HepG2 (cell line): ENCODE results near the gene TSPAN9. TPM values are rescaled to one million over a fixed set of nuclear protein-coding genes. Genes with fewer than 3 reads are reported as not detected.

Experiments used
- ATAC-seq: fragments of 200-7000 bp; cut with Tn5 transposase; 3 replicates; pipeline ENCODE4 v1.9.1; 2020; ENCODE audit warnings: mild to moderate bottlenecking, moderate library complexity
- BruUV-seq: library from RNA; stranded (reverse); fragments of 400-500 nt; replicated peaks from 2 replicates; lab custom pipeline; 2021; lab: Mats Ljungman, UMichigan
- CTCF ChIA-PET: fragments of 300-600 bp; formaldehyde crosslinking; extraction: SDS; loops from one replicate; lab custom pipeline; 2021; ENCODE audit warnings: low total read pairs, inconsistent platforms, low intra/inter-chr PET ratio; lab: Yijun Ruan, JAX
- POLR2A ChIA-PET: fragments of 350-600 bp; sonication (Branson Sonifier 250); formaldehyde crosslinking; loops from one replicate; lab custom pipeline; 2020; ENCODE audit warnings: antibody characterized with exemption, inconsistent platforms; lab: Yijun Ruan, JAX
- DNase-seq: peaks from one replicate; pipeline ENCODE4 v3.0.0-alpha.2; 2015; ENCODE audit warnings: low spot score
- FAIRE-seq: peaks from 3 replicates; lab custom pipeline; 2011; peaks lifted over from hg19 to GRCh38; lab: Jason Lieb, UNC
- H2AFZ ChIP-seq: one replicate; pipeline ENCODE4 v1.6.1; 2011; ENCODE audit warnings: low read length, inconsistent platforms
- H3K27ac ChIP-seq: fragments of 300-600 bp; 3 replicates; pipeline ENCODE4 v1.8.0; 2011; ENCODE audit warnings: mixed run types, mild to moderate bottlenecking, mixed read lengths, low read length, inconsistent platforms; ENCODE audit not compliant: insufficient read depth; ENCODE audit errors: extremely low read length
- H3K27me3 ChIP-seq, 2 experiments: fragments of 200-600 bp in 1 of 2; 2 replicates in 1 of 2; 3 replicates in 1 of 2; pipeline versions ENCODE4 v1.6.0 to v1.8.0; 2011; ENCODE audit warnings: low read length in 2 of 2, mild to moderate bottlenecking in 2 of 2, moderate library complexity in 2 of 2, inconsistent platforms in 1 of 2; ENCODE audit not compliant: insufficient read depth in 2 of 2, control insufficient read depth in 1 of 2
- H3K36me3 ChIP-seq, 2 experiments: fragments of 200-600 bp in 1 of 2; replicated peaks in 1 of 2; 2 replicates in 1 of 2; 3 replicates in 1 of 2; pipeline versions ENCODE4 v1.5.1 to v1.8.0; 2011; ENCODE audit warnings: low read length in 2 of 2, inconsistent platforms in 1 of 2; ENCODE audit not compliant: insufficient read depth in 2 of 2, control insufficient read depth in 1 of 2
- H3K4me1 ChIP-seq: 2 replicates; pipeline ENCODE4 v1.5.1; 2012; ENCODE audit warnings: low read length, inconsistent platforms; ENCODE audit not compliant: insufficient read depth
- H3K4me2 ChIP-seq: 2 replicates; pipeline ENCODE4 v1.6.0; 2011; ENCODE audit warnings: low read depth, low read length, inconsistent platforms
- H3K4me3 ChIP-seq, 3 experiments: fragments of 200-600 bp in 1 of 3; sonication (generic), shearing (Covaris generic) in 1 of 3; replicated peaks in 1 of 3; 2 replicates each; pipeline ENCODE4 v1.5.1; 2011 to 2016; ENCODE audit warnings: low read length in 3 of 3, inconsistent platforms in 2 of 3, low read depth in 2 of 3, mild to moderate bottlenecking in 2 of 3, control low read depth in 1 of 3, mixed read lengths in 1 of 3; ENCODE audit not compliant: insufficient read depth in 1 of 3
- H3K79me2 ChIP-seq: one replicate; pipeline ENCODE4 v1.6.1; 2011; ENCODE audit warnings: low read length, inconsistent platforms; ENCODE audit not compliant: insufficient read depth
- H3K9ac ChIP-seq: 2 replicates; pipeline ENCODE4 v1.6.0; 2011; ENCODE audit warnings: mild to moderate bottlenecking, low read depth, low read length, inconsistent platforms; ENCODE audit not compliant: insufficient read depth
- H3K9me3 ChIP-seq: 2 replicates; pipeline ENCODE4 v1.5.1; 2012; ENCODE audit warnings: mild to moderate bottlenecking, low read length
- H4K20me1 ChIP-seq: 2 replicates; pipeline ENCODE4 v1.6.0; 2011; ENCODE audit warnings: inconsistent platforms, mild to moderate bottlenecking, low read length, moderate library complexity; ENCODE audit not compliant: insufficient read depth
- BRCA1 ChIP-seq: sonication (generic); formaldehyde crosslinking; IDR thresholded peaks from 2 replicates; pipeline ENCODE4 v1.4.0; 2020; ENCODE audit warnings: missing genetic modification reagents
- CBX2 ChIP-seq, 2 experiments: fragments of 200-600 bp in 1 of 2; sonication (generic); formaldehyde crosslinking in 1 of 2; IDR thresholded peaks; 2 replicates each; pipeline versions ENCODE4 v1.7.0 to v1.8.1; 2018 to 2022; ENCODE audit warnings: low read depth in 2 of 2, low read length in 1 of 2, mild to moderate bottlenecking in 1 of 2, missing genetic modification reagents in 1 of 2
- DMAP1 ChIP-seq: IDR thresholded peaks from 2 replicates; pipeline ENCODE4 v1.6.1; 2016
- EHMT2 ChIP-seq: fragments of 200-600 bp; sonication (generic); IDR thresholded peaks from 2 replicates; pipeline ENCODE4 v1.7.0; 2017; ENCODE audit warnings: antibody characterized with exemption, low read depth, low read length, borderline replicate concordance
- GATAD1 ChIP-seq: IDR thresholded peaks from 2 replicates; pipeline ENCODE4 v1.6.1; 2016; ENCODE audit warnings: missing genetic modification reagents, missing compliant biosample characterization
- HHEX ChIP-seq: IDR thresholded peaks from 2 replicates; pipeline ENCODE4 v1.6.1; 2016; ENCODE audit warnings: control low read depth
- IKZF1 ChIP-seq: fragments of 450-650 bp; IDR thresholded peaks from 2 replicates; pipeline ENCODE4 v1.7.1; 2016
- MTA1 ChIP-seq: sonication (generic); formaldehyde crosslinking; IDR thresholded peaks from 2 replicates; pipeline ENCODE4 v1.4.0; 2020; ENCODE audit warnings: missing genetic modification reagents, mild to moderate bottlenecking, borderline replicate concordance
- NFIB ChIP-seq: sonication (generic); formaldehyde crosslinking; IDR thresholded peaks from 2 replicates; pipeline ENCODE4 v1.9.0; 2021; ENCODE audit warnings: missing genetic modification reagents, mild to moderate bottlenecking, borderline replicate concordance
- ZFP41 ChIP-seq: sonication (generic); formaldehyde crosslinking; IDR thresholded peaks from 2 replicates; pipeline ENCODE4 v1.4.0; 2020; ENCODE audit warnings: mild to moderate bottlenecking, missing genetic modification reagents, borderline replicate concordance
- ZMYM2 ChIP-seq: sonication (generic); formaldehyde crosslinking; IDR thresholded peaks from 2 replicates; pipeline ENCODE4 v1.8.0; 2022; ENCODE audit warnings: mild to moderate bottlenecking, missing genetic modification reagents
- ZNF30 ChIP-seq: sonication (generic); formaldehyde crosslinking; IDR thresholded peaks from 2 replicates; pipeline ENCODE4 v1.5.0; 2020; ENCODE audit warnings: mild to moderate bottlenecking, missing genetic modification reagents
- ZNF431 ChIP-seq: sonication (generic); formaldehyde crosslinking; IDR thresholded peaks from 2 replicates; pipeline ENCODE4 v1.9.0; 2022; ENCODE audit warnings: missing genetic modification reagents, low read depth, mild to moderate bottlenecking, borderline replicate concordance
- WGBS: methylation state at CpG from one replicate; pipeline ENCODE4 v1.1.6; 2017; ENCODE audit warnings: low lambda C conversion rate; 5-methylcytosine and 5-hydroxymethylcytosine counted together
- in situ Hi-C: cut with HindIII; loops from 2 replicates; pipeline ENCODE4 v1.10.0; 2017; ENCODE audit warnings: low pct_unique_long_range_greater_than_20kb; ENCODE audit not compliant: extremely low pct_ligation_motif_present
- intact Hi-C: fragments of 100-400 bp; cut with micrococcal nuclease; formaldehyde crosslinking; loops from one replicate; pipeline ENCODE4 v1.10.0; 2022; ENCODE audit not compliant: unreplicated experiment
- polyA plus RNA-seq, 8 experiments: library from polyadenylated mRNA; depleted of rRNA in 3 of 8; stranded (reverse) in 7 of 8; unstranded in 1 of 8; fragments of >200 nt; fragmentation: Illumina TruSeq in 4 of 8; extraction: Trizol in 4 of 8; gene quantifications; 2 replicates each; pipeline versions ENCODE4 v1.2.1 to v1.2.3, GENCODE V29; 2011 to 2016; ENCODE audit warnings: low read depth in 4 of 8, missing spikeins in 1 of 8, mixed read lengths in 1 of 8; ENCODE audit not compliant: insufficient read depth in 1 of 8
- total RNA-seq, 5 experiments: library from RNA; depleted of rRNA; stranded (reverse); fragments of >200 nt; fragmentation: Illumina TruSeq; extraction: Trizol; gene quantifications; 2 replicates each; pipeline ENCODE4 v1.2.3, GENCODE V29; 2016; ENCODE audit warnings: low read depth in 1 of 5
- TF ChIP-seq, protein P1 (sequence below): sonication (generic); formaldehyde crosslinking; IDR thresholded peaks from 2 replicates; pipeline ENCODE4 v1.4.0; 2020; ENCODE audit warnings: missing genetic modification reagents
- TF ChIP-seq, protein P2 (sequence below): IDR thresholded peaks from 2 replicates; pipeline ENCODE4 v1.6.1; 2012; ENCODE audit warnings: low read length, improper control_type of control experiment
- TF ChIP-seq, protein P3 (sequence below): sonication (generic); formaldehyde crosslinking; IDR thresholded peaks from 2 replicates; pipeline ENCODE4 v1.5.1; 2020; ENCODE audit warnings: mild to moderate bottlenecking, missing genetic modification reagents

TSPAN9 gene
- total and polyA plus RNA-seq, 2 of the 13 experiments (the other 11 are each of a cell fraction or from before 2014, with no cell fraction given) = 18.1 to 42.3 TPM

DNA sequence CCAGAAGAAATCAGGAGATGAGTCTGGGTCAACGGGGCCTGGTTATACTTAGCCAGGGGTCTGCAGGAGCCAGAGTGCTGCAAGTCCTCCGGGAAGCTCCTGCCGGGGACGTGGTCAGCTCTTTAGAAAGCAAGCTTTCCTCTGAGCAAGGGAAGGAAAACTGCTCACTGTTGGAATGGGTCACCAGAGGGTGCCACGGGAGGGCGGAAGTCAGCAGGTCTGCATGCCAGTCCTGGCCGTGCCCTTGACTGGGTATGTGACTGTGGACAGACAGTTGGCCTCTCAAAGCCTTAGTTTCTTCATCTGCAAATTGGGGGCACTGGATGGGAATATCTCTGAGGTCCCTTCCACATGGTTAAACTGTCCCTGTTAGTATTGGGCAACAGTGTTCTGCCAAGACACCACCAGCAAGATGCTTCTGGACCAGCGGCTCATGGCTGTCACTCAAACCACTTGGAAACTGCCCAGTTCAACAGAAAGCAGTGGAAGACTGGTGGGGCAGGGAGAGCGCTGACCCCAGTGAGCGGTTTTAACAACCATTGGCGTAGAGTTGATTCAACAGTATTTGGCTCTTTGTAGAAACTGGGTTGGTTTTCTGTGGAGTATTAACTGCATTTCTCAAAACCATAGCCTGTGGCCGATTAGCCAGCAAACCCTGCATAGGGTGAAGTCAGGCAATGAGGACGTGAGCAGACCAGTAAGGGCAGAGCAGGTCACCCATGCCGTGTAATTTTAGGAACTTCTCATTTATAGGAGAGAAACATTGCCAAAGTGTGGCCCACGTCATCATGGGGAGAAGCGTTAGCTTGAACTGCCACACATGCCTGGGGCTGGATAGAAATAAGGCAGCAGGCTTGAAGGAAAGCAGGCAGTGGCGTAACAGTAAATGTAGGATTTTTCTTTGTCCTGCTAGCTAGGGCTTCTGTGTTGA lies 249.9 kb downstream of the TSPAN9 start:
- no peaks in the 10 kb centered on the region for H3K9me3 ChIP-seq
- ChIA-PET CTCF (no interaction called here), POLR2A (no interaction called here)
- no peaks in the 10 kb centered on the region for H4K20me1 ChIP-seq
- H3K79me2 ChIP-seq = no peaks in the 10 kb centered on the region
- no peaks in the 10 kb centered on the region for H3K36me3 ChIP-seq
- ATAC-seq = no peak
- peaks cover 9 to 46% of the 10 kb centered on the region in 2 experiments for H3K27me3 ChIP-seq
- DNase-seq = no peak
- in situ Hi-C loops (no loop called here), intact Hi-C loops (no loop called here)
- H2AFZ ChIP-seq = no peak overlapping the region
- FAIRE-seq = no peak
- H3K4me2 ChIP-seq = no peak overlapping the region
- BruUV-seq = no TSS peak
- no peak overlapping the region for H3K27ac ChIP-seq
- 53% methylated on average over 16 of the region's 17 CpGs for WGBS
- H3K9ac ChIP-seq = no peak overlapping the region
- H3K4me1 ChIP-seq = no peaks in the 10 kb centered on the region
- H3K4me3 ChIP-seq = no peak overlapping the region
- TF ChIP-seq ZMYM2 (CRISPR knock-in tag) (no peak), HHEX (CRISPR knock-in tag) (no peak), ZNF30 (CRISPR knock-in tag) (no peak), ZNF431 (CRISPR knock-in tag) (no peak), NFIB (CRISPR knock-in tag) (no peak), CBX2 (IDR thresholded peaks at IDR 0.05; ENCODE audit: low read depth, low read length) (no peak), CBX2 (CRISPR knock-in tag; IDR thresholded peaks at IDR 0.05; ENCODE audit: low read depth) (no peak), EHMT2 (no peak), BRCA1 (CRISPR knock-in tag) (no peak), MTA1 (CRISPR knock-in tag) (no peak), ZFP41 (CRISPR knock-in tag) (no peak), GATAD1 (CRISPR knock-in tag) (no peak), IKZF1 (no peak), DMAP1 (CRISPR knock-in tag) (no peak)
- TF ChIP-seq, protein P1, sequence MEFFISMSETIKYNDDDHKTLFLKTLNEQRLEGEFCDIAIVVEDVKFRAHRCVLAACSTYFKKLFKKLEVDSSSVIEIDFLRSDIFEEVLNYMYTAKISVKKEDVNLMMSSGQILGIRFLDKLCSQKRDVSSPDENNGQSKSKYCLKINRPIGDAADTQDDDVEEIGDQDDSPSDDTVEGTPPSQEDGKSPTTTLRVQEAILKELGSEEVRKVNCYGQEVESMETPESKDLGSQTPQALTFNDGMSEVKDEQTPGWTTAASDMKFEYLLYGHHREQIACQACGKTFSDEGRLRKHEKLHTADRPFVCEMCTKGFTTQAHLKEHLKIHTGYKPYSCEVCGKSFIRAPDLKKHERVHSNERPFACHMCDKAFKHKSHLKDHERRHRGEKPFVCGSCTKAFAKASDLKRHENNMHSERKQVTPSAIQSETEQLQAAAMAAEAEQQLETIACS = no peak
- TF ChIP-seq, protein P2, sequence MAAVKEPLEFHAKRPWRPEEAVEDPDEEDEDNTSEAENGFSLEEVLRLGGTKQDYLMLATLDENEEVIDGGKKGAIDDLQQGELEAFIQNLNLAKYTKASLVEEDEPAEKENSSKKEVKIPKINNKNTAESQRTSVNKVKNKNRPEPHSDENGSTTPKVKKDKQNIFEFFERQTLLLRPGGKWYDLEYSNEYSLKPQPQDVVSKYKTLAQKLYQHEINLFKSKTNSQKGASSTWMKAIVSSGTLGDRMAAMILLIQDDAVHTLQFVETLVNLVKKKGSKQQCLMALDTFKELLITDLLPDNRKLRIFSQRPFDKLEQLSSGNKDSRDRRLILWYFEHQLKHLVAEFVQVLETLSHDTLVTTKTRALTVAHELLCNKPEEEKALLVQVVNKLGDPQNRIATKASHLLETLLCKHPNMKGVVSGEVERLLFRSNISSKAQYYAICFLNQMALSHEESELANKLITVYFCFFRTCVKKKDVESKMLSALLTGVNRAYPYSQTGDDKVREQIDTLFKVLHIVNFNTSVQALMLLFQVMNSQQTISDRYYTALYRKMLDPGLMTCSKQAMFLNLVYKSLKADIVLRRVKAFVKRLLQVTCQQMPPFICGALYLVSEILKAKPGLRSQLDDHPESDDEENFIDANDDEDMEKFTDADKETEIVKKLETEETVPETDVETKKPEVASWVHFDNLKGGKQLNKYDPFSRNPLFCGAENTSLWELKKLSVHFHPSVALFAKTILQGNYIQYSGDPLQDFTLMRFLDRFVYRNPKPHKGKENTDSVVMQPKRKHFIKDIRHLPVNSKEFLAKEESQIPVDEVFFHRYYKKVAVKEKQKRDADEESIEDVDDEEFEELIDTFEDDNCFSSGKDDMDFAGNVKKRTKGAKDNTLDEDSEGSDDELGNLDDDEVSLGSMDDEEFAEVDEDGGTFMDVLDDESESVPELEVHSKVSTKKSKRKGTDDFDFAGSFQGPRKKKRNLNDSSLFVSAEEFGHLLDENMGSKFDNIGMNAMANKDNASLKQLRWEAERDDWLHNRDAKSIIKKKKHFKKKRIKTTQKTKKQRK = no peak
- TF ChIP-seq, protein P3, sequence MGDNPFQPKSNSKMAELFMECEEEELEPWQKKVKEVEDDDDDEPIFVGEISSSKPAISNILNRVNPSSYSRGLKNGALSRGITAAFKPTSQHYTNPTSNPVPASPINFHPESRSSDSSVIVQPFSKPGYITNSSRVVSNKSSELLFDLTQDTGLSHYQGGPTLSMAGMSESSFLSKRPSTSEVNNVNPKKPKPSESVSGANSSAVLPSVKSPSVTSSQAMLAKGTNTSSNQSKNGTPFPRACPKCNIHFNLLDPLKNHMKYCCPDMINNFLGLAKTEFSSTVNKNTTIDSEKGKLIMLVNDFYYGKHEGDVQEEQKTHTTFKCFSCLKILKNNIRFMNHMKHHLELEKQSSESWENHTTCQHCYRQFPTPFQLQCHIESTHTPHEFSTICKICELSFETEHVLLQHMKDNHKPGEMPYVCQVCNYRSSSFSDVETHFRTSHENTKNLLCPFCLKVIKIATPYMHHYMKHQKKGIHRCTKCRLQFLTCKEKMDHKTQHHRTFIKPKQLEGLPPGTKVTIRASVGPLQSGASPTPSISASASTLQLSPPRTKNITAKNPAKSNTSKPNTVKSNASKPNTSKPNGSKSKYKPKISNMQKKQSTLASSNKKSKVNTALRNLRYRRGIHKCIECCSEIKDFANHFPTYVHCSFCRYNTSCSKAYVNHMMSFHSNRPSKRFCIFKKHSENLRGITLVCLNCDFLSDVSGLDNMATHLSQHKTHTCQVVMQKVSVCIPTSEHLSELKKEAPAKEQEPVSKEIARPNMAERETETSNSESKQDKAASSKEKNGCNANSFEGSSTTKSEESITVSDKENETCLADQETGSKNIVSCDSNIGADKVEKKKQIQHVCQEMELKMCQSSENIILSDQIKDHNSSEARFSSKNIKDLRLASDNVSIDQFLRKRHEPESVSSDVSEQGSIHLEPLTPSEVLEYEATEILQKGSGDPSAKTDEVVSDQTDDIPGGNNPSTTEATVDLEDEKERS (CRISPR knock-in tag) = no peak
